Lung (tissue), 12 donors: ENCODE measurements around the gene CIAO2B. TPM values are rescaled to one million over a fixed set of nuclear protein-coding genes. Genes with fewer than 3 reads are reported as not detected.

Experiments
- ATAC-seq: fragments of 200-7000 bp; cut with Tn5 transposase; one replicate; pipeline ENCODE4 v1.9.1; 2020; ENCODE audit warnings: moderate number of reproducible peaks; ENCODE audit not compliant: insufficient read depth, low FRiP score
- DNase-seq, 3 donors: peaks; one replicate each; pipeline ENCODE4 v3.0.0-alpha.2; 2013 to 2017
- H3K27ac ChIP-seq, 2 donors: one replicate each; pipeline ENCODE4 v1.5.1; 2013; ENCODE audit warnings: mild to moderate bottlenecking in 2 of 2, moderate library complexity in 2 of 2, control low read depth in 1 of 2, inconsistent platforms in 1 of 2, low read depth in 1 of 2, low read length in 1 of 2
- H3K27me3 ChIP-seq, 3 donors: one replicate each; pipeline ENCODE4 v1.5.1; 2013; ENCODE audit warnings: low read length in 2 of 3; ENCODE audit not compliant: control insufficient read depth in 3 of 3, insufficient read depth in 3 of 3
- H3K36me3 ChIP-seq, 4 donors: one replicate each; pipeline ENCODE4 v1.5.1; 2013; ENCODE audit warnings: low read length in 4 of 4, mild to moderate bottlenecking in 1 of 4, moderate library complexity in 1 of 4; ENCODE audit not compliant: control insufficient read depth in 4 of 4, insufficient read depth in 4 of 4
- H3K4me1 ChIP-seq, 5 donors: one replicate each; pipeline ENCODE4 v1.5.1; 2013; ENCODE audit warnings: low read length in 5 of 5, mild to moderate bottlenecking in 2 of 5, moderate library complexity in 1 of 5; ENCODE audit not compliant: control insufficient read depth in 5 of 5, insufficient read depth in 5 of 5
- H3K4me3 ChIP-seq: one replicate; pipeline ENCODE4 v1.5.1; 2013; ENCODE audit warnings: mild to moderate bottlenecking, control low read depth, moderate library complexity
- H3K9ac ChIP-seq, 2 donors: one replicate each; pipeline ENCODE4 v1.5.1; 2013; ENCODE audit warnings: low read length in 2 of 2, control low read depth in 1 of 2; ENCODE audit not compliant: insufficient read depth in 1 of 2
- H3K9me3 ChIP-seq, 4 donors: one replicate each; pipeline ENCODE4 v1.5.1; 2013; ENCODE audit warnings: low read length in 3 of 4, mild to moderate bottlenecking in 1 of 4, moderate library complexity in 1 of 4; ENCODE audit not compliant: control insufficient read depth in 4 of 4, insufficient read depth in 3 of 4
- CTCF ChIP-seq: IDR thresholded peaks from 2 replicates; pipeline ENCODE4 v1.5.1; 2012; ENCODE audit warnings: mild to moderate bottlenecking; ENCODE audit errors: control extremely low read depth, extremely low read depth
- WGBS, 2 donors: extraction: QIAGEN DNeasy Blood & Tissue Kit; methylation state at CpG; one replicate each; pipeline ENCODE4 v1.1.7; 2013; 5-methylcytosine and 5-hydroxymethylcytosine counted together
- polyA plus RNA-seq, 2 donors: library from polyadenylated mRNA; stranded (reverse); fragments of 200-250 nt; gene quantifications; one replicate each; pipeline ENCODE4 v1.2.1, GENCODE V29; 2013
- total RNA-seq, 2 donors: library from RNA; depleted of rRNA in 1 of 2; stranded (reverse); fragments of >200 nt in 1 of 2; gene quantifications; one replicate each; pipeline ENCODE4 v1.2.1, GENCODE V29; 2014 to 2021
- donor health status: control.
- donor health status: control.
- donor health status: Bipolar disorder and iron deficiency.
- donor health status: healthy.
- donor health status: DM: yes; HTN: yes; CAD: no.

The CIAO2B gene
- total and polyA plus RNA-seq, 4 donors = 48.8 to 257 (median 159) TPM

GRCh38 chr16:66894948-66895688, 39.1 kb downstream of the CIAO2B start:
- DNase-seq = peak; percentile 81 to 92 (median 85)

GRCh38 chr16:66894055-66894454, 40.1 kb downstream of the CIAO2B start:
- no peak for DNase-seq
- no peak overlapping the region for H3K4me3 ChIP-seq
- H3K27me3 ChIP-seq = no peaks in the 10 kb centered on the region
- no peaks in the 10 kb centered on the region for H3K9me3 ChIP-seq
- TF ChIP-seq CTCF = no peak
- no peak for ATAC-seq
- peaks cover 0 to 3% (median 2%) of the 10 kb centered on the region in 5 donors for H3K4me1 ChIP-seq
- H3K9ac ChIP-seq = no peak overlapping the region
- H3K27ac ChIP-seq = no peak overlapping the region
- 71 to 92% methylated on average over 2 of the region's 2 CpGs for WGBS, 2 donors
- H3K36me3 ChIP-seq = no peaks in the 10 kb centered on the region

More at GRCh38 chr16:66894948-66895688, 39.1 kb downstream of the CIAO2B start:
- Histone ChIP-seq H3K9ac (no peak overlapping the region), H3K9me3 (no peaks in the 10 kb centered on the region), H3K27ac (no peak overlapping the region), H3K4me3 (no peak overlapping the region), H3K4me1 (peaks cover 0 to 14% (median 9%) of the 10 kb centered on the region in 5 donors), H3K36me3 (no peaks in the 10 kb centered on the region), H3K27me3 (no peaks in the 10 kb centered on the region)
- WGBS, 2 donors = 47 to 48% methylated on average over 10 to 11 of the region's 11 CpGs
- peak; percentile 83 for ATAC-seq
- TF ChIP-seq CTCF = peak; percentile 79

GRCh38 chr16:66891797-66892196, 42.4 kb downstream of the CIAO2B start:
- DNase-seq (no peak), ATAC-seq (no peak)
- peaks cover 0 to 2% (median under 1%) of the 10 kb centered on the region in 4 donors for H3K36me3 ChIP-seq
- no peak overlapping the region for H3K4me3 ChIP-seq
- no peak for TF ChIP-seq CTCF
- WGBS, 2 donors = 94 to 96% methylated on average over 6 of the region's 6 CpGs
- no peak overlapping the region for H3K27ac ChIP-seq
- H3K27me3 ChIP-seq = no peaks in the 10 kb centered on the region
- H3K4me1 ChIP-seq = peaks cover 0 to 2% (median 0%) of the 10 kb centered on the region in 5 donors
- H3K9ac ChIP-seq = no peak overlapping the region
- H3K9me3 ChIP-seq = no peaks in the 10 kb centered on the region
